Keratinocyte (primary cell): Measurements from ENCODE around the gene ASTL. TPM values are rescaled to one million over a fixed set of nuclear protein-coding genes. Genes with fewer than 3 reads are reported as not detected.

Source experiments
- DNase-seq: peaks from one replicate; pipeline ENCODE4 v3.0.0-alpha.2; 2011; ENCODE audit warnings: low read depth, missing footprints, low spot score
- FAIRE-seq: peaks from 2 replicates; lab custom pipeline; 2011; peaks lifted over from hg19 to GRCh38; lab: Jason Lieb, UNC
- H2AFZ ChIP-seq: 2 replicates; pipeline ENCODE4 v1.6.0; 2012; ENCODE audit warnings: low read length, control low read depth, inconsistent platforms; ENCODE audit not compliant: control insufficient read depth
- H3K27ac ChIP-seq: 2 replicates; pipeline ENCODE4 v1.5.1; 2011; ENCODE audit warnings: low read length; ENCODE audit not compliant: control insufficient read depth, insufficient read depth
- H3K27me3 ChIP-seq: 3 replicates; pipeline ENCODE4 v1.6.0; 2011; ENCODE audit warnings: low read length; ENCODE audit not compliant: control insufficient read depth, insufficient read depth; ENCODE audit errors: extremely low read depth
- H3K36me3 ChIP-seq, 2 experiments: 2 replicates in 1 of 2; 3 replicates in 1 of 2; pipeline ENCODE4 v1.5.1; 2011; ENCODE audit warnings: low read length in 2 of 2, mild to moderate bottlenecking in 1 of 2; ENCODE audit not compliant: control insufficient read depth in 2 of 2, insufficient read depth in 2 of 2; ENCODE audit errors: extremely low read depth in 1 of 2
- H3K4me1 ChIP-seq: 3 replicates; pipeline ENCODE4 v1.5.1; 2011; ENCODE audit warnings: low read length; ENCODE audit not compliant: control insufficient read depth, insufficient read depth; ENCODE audit errors: extremely low read depth
- H3K4me2 ChIP-seq: 3 replicates; pipeline ENCODE4 v1.6.0; 2011; ENCODE audit warnings: low read depth, low read length; ENCODE audit not compliant: control insufficient read depth, insufficient read depth; ENCODE audit errors: extremely low read depth
- H3K4me3 ChIP-seq, 3 experiments: fragments of 200-600 bp in 1 of 3; sonication (generic) in 1 of 3; 2 replicates in 2 of 3; 3 replicates in 1 of 3; pipeline ENCODE4 v1.5.1; 2011 to 2016; ENCODE audit warnings: low read length in 3 of 3, mild to moderate bottlenecking in 3 of 3, control low read depth in 2 of 3, inconsistent platforms in 1 of 3, low read depth in 1 of 3, mixed read lengths in 1 of 3, mixed run types in 1 of 3, moderate library complexity in 1 of 3; ENCODE audit not compliant: control insufficient read depth in 2 of 3, insufficient read depth in 2 of 3; ENCODE audit errors: extremely low read depth in 1 of 3
- H3K79me2 ChIP-seq: 2 replicates; pipeline ENCODE4 v1.6.0; 2012; ENCODE audit warnings: low read length; ENCODE audit not compliant: control insufficient read depth, insufficient read depth
- H3K9ac ChIP-seq: 3 replicates; pipeline ENCODE4 v1.6.0; 2011; ENCODE audit warnings: low read length; ENCODE audit not compliant: control insufficient read depth, insufficient read depth; ENCODE audit errors: extremely low read depth
- H3K9me1 ChIP-seq: 3 replicates; pipeline ENCODE4 v1.6.0; 2011; ENCODE audit warnings: low read length; ENCODE audit not compliant: control insufficient read depth, insufficient read depth; ENCODE audit errors: extremely low read depth
- H3K9me3 ChIP-seq: 2 replicates; pipeline ENCODE4 v1.5.1; 2012; ENCODE audit warnings: low read depth, low read length; ENCODE audit not compliant: control insufficient read depth
- H4K20me1 ChIP-seq: 3 replicates; pipeline ENCODE4 v1.6.0; 2011; ENCODE audit warnings: low read length; ENCODE audit not compliant: control insufficient read depth, insufficient read depth; ENCODE audit errors: extremely low read depth
- EZH2 ChIP-seq: IDR thresholded peaks from one replicate; pipeline ENCODE4 v1.6.1; 2012; ENCODE audit warnings: inconsistent platforms, mild to moderate bottlenecking, low read length, moderate library complexity
- dilution Hi-C: fragments of 300-500 bp; cut with MboI; formaldehyde crosslinking; loops from one replicate; pipeline ENCODE4 v1.7.0; 2020; ENCODE audit warnings: low sequenced_read_pairs; ENCODE audit not compliant: extremely low pct_ligation_motif_present
- polyA plus RNA-seq, 5 experiments: library from polyadenylated mRNA; depleted of rRNA in 3 of 5; stranded (reverse) in 3 of 5; stranded (forward) in 1 of 5; unstranded in 1 of 5; fragments of >200 nt; gene quantifications; 1 replicate in 1 of 5; 2 replicates in 3 of 5; 3 replicates in 1 of 5; pipeline versions ENCODE4 v1.2.1 to v1.2.3, GENCODE V29; 2011 to 2012; ENCODE audit warnings: missing spikeins in 2 of 5, low read depth in 1 of 5, low replicate concordance in 1 of 5
- TF ChIP-seq, protein P1 (sequence below), 3 experiments: IDR thresholded peaks in 1 of 3; conservative IDR thresholded peaks in 1 of 3; optimal IDR thresholded peaks in 1 of 3; 2 replicates in 2 of 3; 3 replicates in 1 of 3; pipeline versions ENCODE3 to v1.5.1; 2011; ENCODE audit warnings: low read length in 3 of 3, mild to moderate bottlenecking in 3 of 3, moderate library complexity in 2 of 3, control low read depth in 1 of 3, inconsistent platforms in 1 of 3; ENCODE audit not compliant: insufficient read depth in 2 of 3; ENCODE audit errors: extremely low read depth in 1 of 3

The ASTL gene
- polyA plus RNA-seq, 1 donor (not counting 4 experiments of a cell fraction or from before 2014, with no cell fraction given), result not detected

DNA sequence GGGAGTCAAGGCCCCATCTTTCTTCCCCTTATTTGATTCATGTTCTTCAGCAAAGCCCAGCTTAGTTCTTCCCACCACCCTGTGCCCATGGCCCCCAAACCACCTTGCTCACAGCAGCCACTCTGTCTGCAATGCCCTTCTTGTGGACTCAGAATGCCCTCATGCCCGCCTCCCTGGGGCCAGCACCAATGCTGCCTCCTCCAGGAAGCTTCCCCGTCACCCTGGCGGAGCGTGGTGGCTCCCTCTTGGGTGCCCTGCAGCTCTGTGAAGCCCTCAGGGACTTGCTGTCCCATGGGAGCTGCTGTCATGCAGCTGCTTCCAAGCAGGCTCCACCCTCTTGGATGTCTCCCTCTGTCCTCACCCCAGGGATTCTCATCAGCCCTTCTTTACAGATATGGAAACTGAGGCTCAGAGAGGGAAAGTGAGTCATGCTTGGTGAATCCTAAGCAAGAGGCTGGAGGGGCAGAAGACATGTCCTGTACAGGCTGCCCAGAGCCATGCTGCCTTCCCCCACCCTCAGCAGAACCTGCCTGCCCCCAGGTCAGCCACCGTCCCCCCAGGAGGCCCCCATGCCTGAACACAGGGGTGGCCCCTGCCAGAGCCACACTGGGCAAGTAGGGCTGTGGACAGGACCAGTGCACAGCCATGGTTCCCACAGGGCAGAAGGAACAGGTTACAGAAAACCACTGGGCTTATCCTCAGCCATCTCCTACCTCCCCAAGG lies 18.8 kb upstream of the ASTL start:
- Histone ChIP-seq H3K4me2 (no peak overlapping the region), H3K9me3 (no peaks in the 10 kb centered on the region), H3K79me2 (no peaks in the 10 kb centered on the region), H3K27me3 (peaks cover 26% of the 10 kb centered on the region), H3K9me1 (no peaks in the 10 kb centered on the region), H3K27ac (no peak overlapping the region), H3K4me1 (no peaks in the 10 kb centered on the region), H3K36me3 (no peaks in the 10 kb centered on the region), H2AFZ (no peak overlapping the region), H3K4me3 (no peak overlapping the region), H4K20me1 (no peaks in the 10 kb centered on the region), H3K9ac (no peak overlapping the region)
- DNase-seq (no peak), FAIRE-seq (no peak)
- dilution Hi-C loops, result no loop called here
- TF ChIP-seq, protein P1, sequence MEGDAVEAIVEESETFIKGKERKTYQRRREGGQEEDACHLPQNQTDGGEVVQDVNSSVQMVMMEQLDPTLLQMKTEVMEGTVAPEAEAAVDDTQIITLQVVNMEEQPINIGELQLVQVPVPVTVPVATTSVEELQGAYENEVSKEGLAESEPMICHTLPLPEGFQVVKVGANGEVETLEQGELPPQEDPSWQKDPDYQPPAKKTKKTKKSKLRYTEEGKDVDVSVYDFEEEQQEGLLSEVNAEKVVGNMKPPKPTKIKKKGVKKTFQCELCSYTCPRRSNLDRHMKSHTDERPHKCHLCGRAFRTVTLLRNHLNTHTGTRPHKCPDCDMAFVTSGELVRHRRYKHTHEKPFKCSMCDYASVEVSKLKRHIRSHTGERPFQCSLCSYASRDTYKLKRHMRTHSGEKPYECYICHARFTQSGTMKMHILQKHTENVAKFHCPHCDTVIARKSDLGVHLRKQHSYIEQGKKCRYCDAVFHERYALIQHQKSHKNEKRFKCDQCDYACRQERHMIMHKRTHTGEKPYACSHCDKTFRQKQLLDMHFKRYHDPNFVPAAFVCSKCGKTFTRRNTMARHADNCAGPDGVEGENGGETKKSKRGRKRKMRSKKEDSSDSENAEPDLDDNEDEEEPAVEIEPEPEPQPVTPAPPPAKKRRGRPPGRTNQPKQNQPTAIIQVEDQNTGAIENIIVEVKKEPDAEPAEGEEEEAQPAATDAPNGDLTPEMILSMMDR (optimal IDR thresholded peaks at IDR 0.05 in 1 of 3, IDR thresholded peaks at IDR 0.05 in 1 of 3, conservative IDR thresholded peaks at IDR 0.05 in 1 of 3; ENCODE audit: extremely low read depth in 1 of 3, insufficient read depth in 2 of 3, low read length in 3 of 3), result no peak
- no peak for TF ChIP-seq EZH2

DNA sequence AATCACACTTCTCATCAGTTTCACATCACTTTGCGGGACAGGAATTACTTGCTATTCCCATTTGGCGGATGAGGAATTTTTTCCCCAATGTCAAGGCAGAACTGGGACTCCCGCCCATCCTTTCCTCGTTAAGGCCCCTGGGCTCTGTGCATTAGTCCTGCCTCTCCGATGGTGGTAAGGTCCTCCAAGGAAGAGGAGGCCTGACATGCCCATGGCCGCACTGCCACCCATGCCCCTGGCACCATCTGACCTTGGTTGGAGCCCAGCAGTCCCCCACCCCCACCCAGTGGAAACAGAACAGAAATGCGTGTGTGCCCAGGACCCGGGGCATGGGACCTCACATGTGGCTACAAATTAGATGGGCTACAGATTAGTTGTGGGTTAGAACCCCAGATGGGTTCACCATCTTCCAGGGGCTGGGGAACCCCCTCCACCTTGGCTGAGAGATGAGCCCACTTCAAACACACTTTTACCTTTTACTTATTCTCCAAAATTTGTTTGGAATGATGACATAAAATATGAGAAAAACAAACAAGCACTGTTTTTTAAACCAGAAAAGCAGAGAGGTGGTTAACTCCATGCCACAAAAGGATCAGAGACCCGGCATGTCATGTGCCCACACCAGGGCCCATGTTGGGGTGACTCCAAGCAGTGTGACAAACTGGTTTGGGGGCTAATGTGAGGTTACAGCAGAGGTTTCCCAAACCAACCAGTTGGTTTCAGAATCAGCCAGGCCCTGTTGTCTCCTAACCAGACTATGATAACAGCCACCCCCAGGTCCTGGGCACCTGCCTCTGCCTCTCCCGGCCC lies 17.9 kb upstream of the ASTL start:
- no peak for FAIRE-seq
- dilution Hi-C loops, result no loop called here
- H3K4me3 ChIP-seq, result no peak overlapping the region

More for the DNA sequence above, 17.9 kb upstream of the ASTL start:
- H3K4me1 ChIP-seq, result no peaks in the 10 kb centered on the region
- no peak overlapping the region for H2AFZ ChIP-seq
- H3K9me1 ChIP-seq, result no peaks in the 10 kb centered on the region
- no peak overlapping the region for H3K4me2 ChIP-seq
- DNase-seq, result no peak
- TF ChIP-seq, protein P1 (optimal IDR thresholded peaks at IDR 0.05 in 1 of 3, IDR thresholded peaks at IDR 0.05 in 1 of 3, conservative IDR thresholded peaks at IDR 0.05 in 1 of 3; ENCODE audit: extremely low read depth in 1 of 3, insufficient read depth in 2 of 3, low read length in 3 of 3), result no peak
- no peak for TF ChIP-seq EZH2
- no peaks in the 10 kb centered on the region for H3K36me3 ChIP-seq
- peaks cover 26% of the 10 kb centered on the region for H3K27me3 ChIP-seq
- H4K20me1 ChIP-seq, result no peaks in the 10 kb centered on the region
- no peak overlapping the region for H3K9ac ChIP-seq
- no peaks in the 10 kb centered on the region for H3K79me2 ChIP-seq
- no peak overlapping the region for H3K27ac ChIP-seq
- no peaks in the 10 kb centered on the region for H3K9me3 ChIP-seq
